ENCODE measurements around the gene PPP2R5E. TPM values are rescaled to one million over a fixed set of nuclear protein-coding genes. Genes with fewer than 3 reads are reported as not detected.

Gene PPP2R5E
- total RNA-seq, 2 experiments from 2014 or later = 39.5 to 39.8 TPM

GRCh38 chr14:63423889-63424288 is 119.3 kb downstream of the PPP2R5E start:
- DNase-seq = no peak
- no peaks in the 10 kb centered on the region for H3K27me3 Mint-ChIP-seq
- CTCF ChIA-PET = interaction anchor here (1.0 kb wide), 1 partner anchor 14 kb away, joined by 3 read pairs; no protein-coding TSS in a partner anchor
- intact Hi-C loops (cut with micrococcal nuclease) = no loop called here
- ATAC-seq = no peak
- H3K4me1 Mint-ChIP-seq (ENCODE audit: low read depth) = peaks cover 5% of the 10 kb centered on the region
- TF ChIP-seq CTCF (IDR thresholded peaks at IDR 0.05) = no peak
- H3K4me3 Mint-ChIP-seq = no peak overlapping the region
- H3K9me3 Mint-ChIP-seq = no peaks in the 10 kb centered on the region
- peaks cover 10% of the 10 kb centered on the region for H3K36me3 Mint-ChIP-seq (ENCODE audit: low read depth)
- POLR2A ChIA-PET = no interaction called here
- H3K27ac Mint-ChIP-seq = no peak overlapping the region

- ATAC-seq (no peak), DNase-seq (no peak)
- no peak overlapping the region for H3K27ac Mint-ChIP-seq
- H3K4me1 Mint-ChIP-seq (ENCODE audit: low read depth) = peaks cover 5% of the 10 kb centered on the region
- peaks cover 10% of the 10 kb centered on the region for H3K36me3 Mint-ChIP-seq (ENCODE audit: low read depth)
- ChIA-PET POLR2A (no interaction called here), CTCF (interaction anchor here (1.0 kb wide), 1 partner anchor 15 kb away, joined by 3 read pairs; no protein-coding TSS in a partner anchor)
- intact Hi-C loops (cut with micrococcal nuclease) = no loop called here
- H3K4me3 Mint-ChIP-seq = no peak overlapping the region
- no peaks in the 10 kb centered on the region for H3K9me3 Mint-ChIP-seq
- no peak for TF ChIP-seq CTCF (IDR thresholded peaks at IDR 0.05)
- no peaks in the 10 kb centered on the region for H3K27me3 Mint-ChIP-seq
These were observed 119.8 kb downstream of the PPP2R5E start for GRCh38 chr14:63423381-63423780.

- ATAC-seq (no peak), DNase-seq (no peak)
- H3K27me3 Mint-ChIP-seq = no peaks in the 10 kb centered on the region
- H3K9me3 Mint-ChIP-seq = no peaks in the 10 kb centered on the region
- peaks cover 10% of the 10 kb centered on the region for H3K36me3 Mint-ChIP-seq (ENCODE audit: low read depth)
- peaks cover 5% of the 10 kb centered on the region for H3K4me1 Mint-ChIP-seq (ENCODE audit: low read depth)
- intact Hi-C loops (cut with micrococcal nuclease) = no loop called here
- POLR2A ChIA-PET = interaction anchor here (1.0 kb wide), 1 partner anchor 11 kb away, joined by 3 read pairs; no protein-coding TSS in a partner anchor
- H3K27ac Mint-ChIP-seq = no peak overlapping the region
- CTCF ChIA-PET = interaction anchor here (1.3 kb wide), 1 partner anchor 9 kb away, joined by 4 read pairs; no protein-coding TSS in a partner anchor
- H3K4me3 Mint-ChIP-seq = no peak overlapping the region
- no peak for TF ChIP-seq CTCF (IDR thresholded peaks at IDR 0.05)
These were observed 121.3 kb downstream of the PPP2R5E start for GRCh38 chr14:63421919-63422318.

- DNase-seq (no peak), ATAC-seq (no peak)
- ChIA-PET POLR2A (interaction anchor here (1.0 kb wide), 1 partner anchor 10 kb away, joined by 3 read pairs; no protein-coding TSS in a partner anchor), CTCF (interaction anchor here (1.2 to 1.3 kb wide), 3 partner anchors 10 to 33 kb away, joined by 3 to 5 read pairs (median 4); no protein-coding TSS in a partner anchor)
- intact Hi-C loops (cut with micrococcal nuclease) = no loop called here
- H3K36me3 Mint-ChIP-seq (ENCODE audit: low read depth) = peaks cover 10% of the 10 kb centered on the region
- no peak overlapping the region for H3K4me3 Mint-ChIP-seq
- H3K4me1 Mint-ChIP-seq (ENCODE audit: low read depth) = peaks cover 5% of the 10 kb centered on the region
- H3K27ac Mint-ChIP-seq = no peak overlapping the region
- H3K9me3 Mint-ChIP-seq = no peaks in the 10 kb centered on the region
- H3K27me3 Mint-ChIP-seq = no peaks in the 10 kb centered on the region
- TF ChIP-seq CTCF (IDR thresholded peaks at IDR 0.05) = no peak
These were observed 122.0 kb downstream of the PPP2R5E start for GRCh38 chr14:63421226-63421625.

- intact Hi-C loops (cut with micrococcal nuclease) = no loop called here
- peaks cover 2% of the 10 kb centered on the region for H3K4me1 Mint-ChIP-seq (ENCODE audit: low read depth)
- no peak overlapping the region for H3K4me3 Mint-ChIP-seq
- CTCF ChIA-PET = no interaction called here
- TF ChIP-seq CTCF (IDR thresholded peaks at IDR 0.05) = no peak
- H3K27me3 Mint-ChIP-seq = no peaks in the 10 kb centered on the region
- peaks cover 18% of the 10 kb centered on the region for H3K36me3 Mint-ChIP-seq (ENCODE audit: low read depth)
- DNase-seq (no peak), ATAC-seq (no peak)
- no peaks in the 10 kb centered on the region for H3K9me3 Mint-ChIP-seq
- no peak overlapping the region for H3K27ac Mint-ChIP-seq
- POLR2A ChIA-PET = no interaction called here
These were observed 125.2 kb downstream of the PPP2R5E start for GRCh38 chr14:63418020-63418419.

Data from activated CD8-positive, alpha-beta T cell treated with anti-CD3 and anti-CD28 coated beads for 36 hours (primary cell).